GM19438 (cell line): ENCODE data around the gene SOWAHA.
A peak's percentile ranks its signal among the peaks of the same experiment; 100 is the strongest.
"Not testable (repeated sequence)": the region's sequence is repeated elsewhere in the genome, so short reads cannot be mapped to it uniquely, and the experiment has no call there.

Experiments used
- ATAC-seq: cut with Tn5 transposase; IDR thresholded peaks from one replicate; pipeline ENCODE4 v1.9.1; 2021; ENCODE audit warnings: low read depth; ENCODE audit not compliant: unreplicated experiment

Gene SOWAHA

GRCh38 chr5:132777209-132778069 is 35.7 kb upstream of the SOWAHA start, which contains the start of gene SEPTIN8:
Gene SEPTIN8, minus strand, starts transcription at chr5:132777239. Its CDS starts 102 bp downstream, at chr5:132777137.
- peak; percentile 66 for ATAC-seq

GRCh38 chr5:132778129-132778528 is 35.0 kb upstream of the SOWAHA start:
- ATAC-seq = no peak

- no peak for ATAC-seq
Measured at GRCh38 chr5:132778856-132779255, 34.2 kb upstream of the SOWAHA start.

GRCh38 chr5:132779961-132780360 is 33.1 kb upstream of the SOWAHA start:
- ATAC-seq = no peak

- no peak for ATAC-seq
Measured at GRCh38 chr5:132780577-132780976, 32.5 kb upstream of the SOWAHA start.

- no peak for ATAC-seq
Measured at GRCh38 chr5:132781029-132781428, 32.1 kb upstream of the SOWAHA start.

- no peak for ATAC-seq
Measured at GRCh38 chr5:132782101-132782500, 31.0 kb upstream of the SOWAHA start.

GRCh38 chr5:132785365-132785764 is 27.7 kb upstream of the SOWAHA start:
- ATAC-seq = no peak

GRCh38 chr5:132785864-132786263 is 27.2 kb upstream of the SOWAHA start:
- no peak for ATAC-seq

- ATAC-seq = no peak
Measured at GRCh38 chr5:132787076-132787475, 26.0 kb upstream of the SOWAHA start.

GRCh38 chr5:132788508-132788907 is 24.6 kb upstream of the SOWAHA start:
- ATAC-seq = no peak

GRCh38 chr5:132788990-132789886 is 23.9 kb upstream of the SOWAHA start:
- ATAC-seq = no peak

GRCh38 chr5:132790201-132790865 is 22.8 kb upstream of the SOWAHA start:
- ATAC-seq = no peak

GRCh38 chr5:132791026-132791425 is 22.1 kb upstream of the SOWAHA start:
- no peak for ATAC-seq

GRCh38 chr5:132797651-132798050 is 15.5 kb upstream of the SOWAHA start:
- ATAC-seq = no peak

GRCh38 chr5:132799392-132799791 is 13.7 kb upstream of the SOWAHA start:
- no peak for ATAC-seq

- no peak for ATAC-seq
Measured at GRCh38 chr5:132800545-132800944, 12.6 kb upstream of the SOWAHA start.

GRCh38 chr5:132802044-132802684 is 10.9 kb upstream of the SOWAHA start:
- ATAC-seq = no peak

- not testable (repeated sequence) for ATAC-seq
Measured at GRCh38 chr5:132802685-132803066, 10.4 kb upstream of the SOWAHA start.

- not testable (repeated sequence) for ATAC-seq
Measured at GRCh38 chr5:132804219-132804618, 8.9 kb upstream of the SOWAHA start.
